DMS153 treated with DMSO at 0.1 percent for 48 hours (cell line): Measurements from ENCODE around the gene STRADA.

ENCODE experiments used
- DNase-seq: peaks from one replicate; lab custom pipeline; 2025; ENCODE audit not compliant: unreplicated experiment; lab: John Stamatoyannopoulos, UW

Gene STRADA, protein sequence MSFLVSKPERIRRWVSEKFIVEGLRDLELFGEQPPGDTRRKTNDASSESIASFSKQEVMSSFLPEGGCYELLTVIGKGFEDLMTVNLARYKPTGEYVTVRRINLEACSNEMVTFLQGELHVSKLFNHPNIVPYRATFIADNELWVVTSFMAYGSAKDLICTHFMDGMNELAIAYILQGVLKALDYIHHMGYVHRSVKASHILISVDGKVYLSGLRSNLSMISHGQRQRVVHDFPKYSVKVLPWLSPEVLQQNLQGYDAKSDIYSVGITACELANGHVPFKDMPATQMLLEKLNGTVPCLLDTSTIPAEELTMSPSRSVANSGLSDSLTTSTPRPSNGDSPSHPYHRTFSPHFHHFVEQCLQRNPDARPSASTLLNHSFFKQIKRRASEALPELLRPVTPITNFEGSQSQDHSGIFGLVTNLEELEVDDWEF

DNA sequence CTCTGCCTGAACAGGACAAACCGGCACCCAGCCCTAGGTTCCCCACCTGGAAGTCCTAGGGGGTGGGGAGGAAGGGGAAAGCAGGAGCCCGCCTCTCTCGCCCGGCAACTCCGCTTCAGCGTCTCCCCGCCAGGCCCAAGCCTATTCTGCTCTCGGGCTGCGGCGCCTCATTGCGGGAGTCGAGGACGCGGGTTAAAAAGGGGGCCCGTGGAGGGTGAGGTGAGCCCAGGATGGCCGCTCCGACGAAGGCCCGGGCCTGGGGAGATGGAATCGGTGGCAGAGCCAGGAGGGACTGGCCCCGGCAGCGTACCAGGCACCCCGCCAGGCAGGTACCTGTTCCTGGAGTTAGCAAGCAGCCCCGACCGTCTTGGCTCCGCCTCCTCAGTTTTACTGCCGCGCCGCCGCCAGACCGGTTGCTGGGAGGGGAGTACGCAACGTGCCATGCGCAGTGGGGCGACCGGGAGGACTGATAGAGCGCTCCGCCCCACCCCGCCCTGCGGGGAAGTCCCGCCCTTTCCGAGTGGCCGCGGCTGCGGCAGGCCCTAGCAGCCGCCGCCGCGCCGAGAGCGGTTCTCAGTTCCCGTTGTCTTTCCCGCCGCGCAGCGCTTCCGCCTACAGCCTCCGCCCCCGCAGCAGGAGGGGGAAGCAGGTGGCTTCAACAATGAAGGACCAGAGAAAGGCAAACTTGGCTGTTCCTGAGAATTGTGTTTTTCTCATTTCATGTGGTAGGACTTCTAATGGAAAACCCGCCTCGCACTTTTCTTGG, at the start of gene STRADA:
Gene STRADA, minus strand, starts transcription at position 392 of the 766 bp plus-strand sequence. CDS start 13,430 bp downstream, outside the sequence.
- DNase-seq: peak; percentile 98

DNA sequence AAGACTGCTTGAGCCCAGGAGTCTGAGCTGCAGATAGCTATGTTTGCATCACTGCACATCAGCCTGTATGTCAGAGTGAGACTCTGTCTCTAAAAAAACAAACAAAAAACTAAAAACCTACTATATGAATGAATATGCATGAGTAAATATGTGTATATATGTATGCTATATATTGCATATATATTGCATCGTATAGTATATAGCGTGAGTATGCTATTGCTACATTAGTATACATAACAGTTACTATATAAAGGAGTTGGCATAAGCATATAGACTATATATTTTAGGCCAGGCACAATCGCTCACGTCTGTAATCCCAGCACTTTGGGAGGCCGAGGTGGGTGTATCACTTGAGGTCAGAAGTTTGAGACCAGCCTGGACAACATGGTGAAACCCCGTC, 48.5 kb upstream of the STRADA start:
- DNase-seq: no peak

DNA sequence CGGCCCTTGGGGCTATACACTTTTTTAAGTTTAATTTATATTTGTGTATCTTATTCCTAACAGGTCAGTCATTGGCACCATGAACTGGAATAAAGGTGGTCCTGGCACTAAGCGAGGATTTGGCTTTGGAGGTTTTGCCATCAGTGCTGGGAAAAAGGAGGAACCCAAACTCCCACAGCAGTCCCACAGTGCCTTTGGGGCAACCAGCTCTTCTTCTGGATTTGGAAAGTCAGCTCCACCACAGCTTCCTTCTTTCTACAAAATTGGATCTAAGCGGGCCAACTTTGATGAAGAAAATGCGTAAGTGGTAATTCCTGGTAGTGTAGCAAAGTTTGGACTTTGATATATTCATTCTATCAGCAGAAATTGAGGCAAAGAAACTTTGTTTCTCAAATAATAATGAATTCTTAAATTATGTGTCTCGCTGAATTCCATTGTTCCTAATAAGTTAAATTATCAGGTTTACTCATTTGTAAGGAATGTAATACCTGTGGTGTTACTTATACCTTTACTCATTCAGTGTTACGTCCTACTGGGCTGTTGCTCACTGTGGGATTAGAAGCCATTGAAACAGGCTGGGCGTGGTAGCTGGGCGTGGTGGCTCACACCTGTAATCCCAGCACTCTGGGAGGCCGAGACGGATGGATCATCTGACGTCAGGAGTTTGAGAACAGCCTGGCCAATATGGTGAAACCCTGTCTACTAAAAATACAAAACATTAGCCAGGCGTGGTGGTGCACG, 45.5 kb upstream of the STRADA start:
- DNase-seq: no peak

DNA sequence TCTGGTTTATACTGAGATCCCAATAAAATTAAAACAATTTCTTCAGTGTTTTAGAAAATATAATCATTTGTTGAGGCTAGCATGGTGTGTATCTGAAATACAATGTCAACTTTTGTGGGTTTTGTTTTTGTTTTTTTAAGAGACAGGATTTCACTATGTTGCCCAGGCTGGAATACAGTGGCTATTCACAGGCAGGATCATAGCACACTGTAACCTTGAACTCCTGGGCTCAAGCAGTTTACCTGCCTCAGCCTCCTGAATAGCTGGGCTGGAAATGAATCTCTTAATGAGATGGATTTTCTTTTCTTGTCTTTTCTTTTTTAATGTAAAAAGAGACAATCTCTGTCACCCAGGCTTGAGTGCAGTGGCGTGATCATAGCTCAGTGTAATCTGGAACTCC, 44.5 kb upstream of the STRADA start:
- DNase-seq: no peak

DNA sequence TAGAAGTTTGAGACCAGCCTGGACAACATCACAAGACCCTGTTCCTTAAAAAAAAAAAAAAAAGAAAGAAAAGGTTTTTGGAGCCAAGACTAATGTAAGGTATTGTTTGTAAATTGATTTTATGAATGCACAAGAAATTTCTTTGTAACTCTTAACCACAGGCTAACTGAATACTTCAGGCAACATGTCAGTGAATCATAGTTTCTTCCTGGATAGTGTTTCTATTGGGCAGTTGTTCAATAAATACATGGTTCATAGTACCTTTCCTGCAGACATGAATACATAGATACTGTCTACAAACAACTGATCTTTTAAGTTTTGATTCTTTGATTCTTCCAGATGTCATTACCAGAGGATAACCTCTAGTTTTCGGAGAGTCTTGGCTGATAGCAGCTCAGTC, 44.0 kb upstream of the STRADA start:
- DNase-seq: no peak

DNA sequence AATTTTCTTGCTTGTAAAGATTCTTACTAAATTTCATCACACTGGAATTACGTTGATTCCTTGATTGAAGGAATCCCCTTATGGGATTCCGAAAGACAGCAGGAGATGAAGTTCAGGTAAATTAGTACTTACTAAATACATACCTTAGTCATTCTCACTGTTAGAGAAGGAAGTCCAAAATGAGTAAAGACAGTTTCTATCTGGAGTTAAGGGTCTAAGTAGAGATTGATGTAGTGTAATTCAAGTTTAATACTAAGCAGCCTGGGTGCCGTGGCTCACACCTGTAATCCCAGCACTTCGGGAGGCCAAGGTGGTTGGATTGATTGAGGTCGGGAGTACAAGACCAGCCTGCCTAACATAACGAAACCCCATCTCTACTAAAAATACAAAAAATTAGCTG, 41.9 kb upstream of the STRADA start:
- no peak for DNase-seq

DNA sequence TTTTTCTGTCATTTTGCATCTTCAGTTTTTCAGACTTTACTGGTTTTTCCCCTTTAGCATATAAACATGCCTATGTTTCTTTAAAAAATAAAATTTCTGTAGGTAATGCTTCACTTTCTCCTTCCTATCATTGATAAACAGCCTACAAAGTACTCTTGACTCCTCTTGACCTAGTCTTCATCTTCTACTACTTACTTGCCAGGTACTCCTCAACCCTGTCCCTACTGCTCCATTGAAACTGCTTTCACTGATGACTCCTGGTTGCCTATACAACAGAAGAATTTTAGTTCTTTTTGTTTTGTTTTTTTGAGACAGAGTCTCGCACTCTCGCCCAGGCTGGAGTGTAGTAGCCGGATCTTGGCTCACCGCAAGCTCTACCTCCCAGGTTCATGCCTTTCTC, 39.3 kb upstream of the STRADA start:
- DNase-seq: no peak

DNA sequence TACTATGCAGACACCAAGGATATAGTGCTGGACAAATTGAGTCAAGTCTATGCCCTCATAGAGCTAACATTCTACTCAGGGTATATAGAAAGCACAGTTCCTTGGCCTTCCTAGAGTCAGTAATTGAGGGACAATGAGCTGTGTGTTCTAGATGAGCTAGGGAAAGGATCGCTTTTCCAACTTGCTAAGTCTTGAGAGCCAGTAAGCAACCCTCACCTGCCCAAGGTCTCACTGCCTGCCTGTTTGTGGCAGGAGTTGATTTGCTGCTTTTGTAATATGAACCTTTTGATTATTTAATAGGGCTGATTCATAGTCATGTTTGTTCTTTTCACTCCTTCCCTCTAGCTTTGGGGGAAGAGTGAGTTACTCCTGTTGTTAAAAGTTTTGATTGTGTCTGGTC, 38.9 kb upstream of the STRADA start:
- DNase-seq: no peak

DNA sequence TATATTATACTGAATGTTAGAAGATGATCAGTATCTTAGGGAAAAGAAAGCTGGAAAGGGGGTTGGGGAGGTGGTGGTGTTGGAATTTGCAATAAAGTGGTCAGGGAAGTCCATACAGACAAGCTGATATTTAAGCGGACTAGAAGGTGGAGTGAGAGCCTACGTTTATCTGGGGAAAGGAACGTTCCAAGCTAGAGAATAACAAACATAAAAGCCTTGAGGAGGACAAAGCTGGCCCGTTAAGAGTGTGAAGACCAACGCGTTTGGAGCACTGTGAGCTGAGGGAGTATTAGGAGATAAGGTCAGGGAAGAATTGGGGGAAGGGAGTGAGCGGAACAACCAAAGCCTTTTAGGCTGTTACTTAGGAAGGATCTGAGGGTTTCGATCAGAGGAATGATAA, 33.8 kb upstream of the STRADA start:
- DNase-seq: no peak

DNA sequence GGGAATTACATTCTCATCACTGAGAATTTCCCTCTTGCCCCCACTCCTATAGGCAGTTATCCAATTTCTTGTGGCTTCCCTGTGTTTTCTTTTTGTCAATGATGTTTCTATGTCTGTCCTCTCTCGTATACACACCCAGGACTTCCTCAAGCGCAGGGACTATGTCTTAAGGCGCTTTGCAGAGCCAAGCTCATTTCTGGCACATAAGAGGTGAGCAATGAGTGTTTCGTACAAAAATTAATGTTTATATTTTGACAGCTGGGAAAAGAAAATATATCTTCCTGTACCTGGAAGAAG, 33.3 kb upstream of the STRADA start:
- no peak for DNase-seq

DNA sequence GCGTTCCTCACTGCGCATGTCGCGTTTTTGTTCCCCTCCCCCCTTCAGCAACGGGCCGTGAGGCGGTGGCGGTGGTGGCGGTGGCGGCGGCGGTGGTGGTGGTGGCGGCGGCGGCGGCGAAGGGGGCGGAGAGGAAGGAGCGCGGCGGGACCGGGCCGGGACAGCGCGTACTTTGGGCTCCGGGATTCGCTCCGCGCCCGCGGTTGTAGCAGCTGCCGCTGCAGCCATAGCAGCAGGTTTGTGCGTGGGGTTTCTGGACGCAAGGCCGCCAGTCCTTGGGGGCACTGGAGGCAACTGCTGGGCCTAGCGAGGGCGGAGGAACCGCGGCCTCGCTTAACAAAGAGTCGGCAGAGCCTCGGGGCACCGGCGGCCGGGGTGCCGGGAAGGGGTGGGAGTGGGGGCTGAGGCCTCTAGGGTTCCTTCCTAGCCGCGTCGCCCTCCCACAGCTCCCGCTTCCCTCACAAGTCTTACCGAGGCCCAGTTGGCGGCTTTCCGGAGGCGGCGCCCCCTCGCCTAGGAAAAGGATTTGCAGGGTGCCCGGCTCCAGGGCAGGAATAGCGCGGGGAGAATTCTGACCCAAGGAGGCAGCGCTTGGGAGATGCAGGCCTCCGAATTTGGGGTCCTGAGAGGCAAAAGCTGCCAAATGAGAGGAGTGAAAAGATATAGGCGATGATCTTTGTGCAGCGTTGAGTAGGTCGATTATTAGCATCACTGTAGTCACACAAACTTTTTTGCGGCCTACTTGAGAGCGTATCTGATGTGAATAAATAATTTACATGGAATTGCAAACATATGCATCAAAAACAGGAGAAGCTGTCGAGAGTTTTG, 32.8 kb upstream of the STRADA start, which contains the start of gene DDX42:
Gene DDX42, plus strand, starts transcription at position 30 of the 828 bp plus-strand sequence. CDS start 12,880 bp downstream, outside the sequence.
- no peak for DNase-seq

DNA sequence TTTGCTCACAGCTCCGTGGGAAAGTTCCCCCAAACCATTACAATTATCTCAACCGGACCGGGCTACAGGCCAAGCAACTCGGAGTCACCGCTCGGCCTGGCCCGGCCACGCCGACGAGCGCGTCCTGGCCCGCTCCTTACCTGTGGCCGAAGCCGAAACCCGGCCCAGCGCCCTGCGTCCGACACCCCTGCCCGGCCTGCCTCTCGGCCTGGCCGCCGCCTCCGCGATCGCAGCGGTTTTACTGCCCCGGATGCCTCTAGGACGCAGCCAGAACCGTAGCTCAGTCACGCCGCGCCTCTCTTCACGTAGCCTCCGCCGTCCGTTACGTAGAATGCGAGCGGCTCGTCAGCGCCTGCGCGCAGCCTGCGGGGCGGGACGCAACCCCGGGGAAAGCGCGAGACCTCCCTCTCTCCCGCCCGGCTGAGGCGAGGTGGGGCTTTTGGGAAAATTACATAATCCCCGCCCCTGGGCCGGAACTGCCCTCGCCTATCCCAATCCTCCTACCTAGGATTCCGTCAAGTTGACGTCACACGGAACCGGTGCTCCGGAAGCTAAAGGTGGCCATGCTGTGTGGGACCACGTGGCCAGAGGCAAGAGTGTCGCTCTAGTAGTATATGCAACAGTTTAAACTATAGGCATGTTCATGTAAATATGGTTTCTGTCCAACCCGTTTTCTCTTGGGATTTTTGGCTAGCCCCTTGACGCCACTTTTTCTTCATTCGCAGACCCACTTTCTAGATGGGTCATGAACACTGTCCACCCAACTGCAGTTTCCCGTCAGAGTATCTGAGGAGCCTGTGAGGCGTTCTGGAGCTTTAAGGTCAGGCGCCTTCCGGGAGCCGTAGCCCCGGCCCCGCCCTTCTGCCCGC, 31.9 kb upstream of the STRADA start, which contains the start of gene CCDC47:
Gene CCDC47, minus strand, starts transcription at position 326 of the 869 bp plus-strand sequence. CDS start 7,422 bp downstream, outside the sequence.
- DNase-seq: peak; percentile 96

DNA sequence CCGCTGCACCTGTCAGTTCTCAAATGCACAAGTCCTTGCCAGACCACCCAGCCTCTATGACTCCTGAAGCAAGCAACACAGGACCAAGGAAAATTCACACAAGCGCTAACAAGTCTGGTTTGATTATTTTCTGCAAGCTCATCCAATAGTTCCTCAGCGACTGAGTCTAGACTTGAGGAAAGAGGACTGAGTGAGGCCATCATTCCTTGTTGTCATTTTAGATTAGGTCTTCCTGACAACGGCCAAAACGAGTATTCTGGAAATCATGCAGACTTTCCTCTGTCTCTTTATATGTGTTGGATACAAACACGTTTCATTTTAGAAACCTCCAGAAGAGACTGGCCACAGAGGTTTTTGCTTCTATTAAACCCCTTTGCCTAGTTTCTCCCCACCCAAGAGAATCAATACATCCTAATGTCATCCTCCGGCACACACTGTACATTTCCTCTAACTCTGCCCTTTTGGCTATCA, 31.2 kb upstream of the STRADA start:
- DNase-seq: no peak

DNA sequence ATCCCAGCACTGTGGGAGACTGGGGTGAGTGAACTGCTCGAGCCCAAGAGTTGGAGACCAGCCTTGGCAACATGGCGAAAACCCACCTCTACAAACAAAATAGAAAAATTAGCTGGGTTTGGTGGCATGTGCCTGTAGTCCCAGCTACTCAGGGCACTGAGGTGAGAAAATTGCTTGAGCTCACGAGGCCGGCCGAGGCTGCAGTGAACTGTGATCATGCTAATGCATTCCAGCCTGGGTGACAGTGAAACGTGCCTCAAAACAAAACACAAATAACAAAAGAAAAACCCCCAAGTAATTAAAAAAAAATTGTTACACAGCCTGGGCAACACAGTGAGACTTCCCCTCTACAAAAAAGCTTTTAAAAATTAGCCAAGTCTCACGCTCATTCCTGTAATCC, 26.8 kb upstream of the STRADA start:
- DNase-seq: no peak

DNA sequence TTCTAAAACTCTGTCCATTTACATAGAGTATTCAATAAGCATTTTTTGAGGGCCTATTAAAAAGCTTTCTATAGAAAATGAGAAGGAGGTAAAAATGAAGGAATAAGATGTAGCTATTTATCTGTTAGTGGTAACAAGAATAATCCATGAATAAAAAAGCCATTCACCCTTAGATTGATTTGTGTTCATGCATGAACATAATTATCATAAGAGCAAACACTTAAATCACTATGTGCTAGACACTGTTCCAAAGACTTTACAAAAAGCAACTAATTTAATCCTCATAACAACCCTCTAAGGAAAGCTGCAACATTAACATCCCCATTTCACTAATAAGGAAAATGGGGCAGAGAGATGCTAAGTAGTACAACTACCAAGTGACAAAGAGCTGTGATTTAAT, 25.2 kb upstream of the STRADA start:
- no peak for DNase-seq

DNA sequence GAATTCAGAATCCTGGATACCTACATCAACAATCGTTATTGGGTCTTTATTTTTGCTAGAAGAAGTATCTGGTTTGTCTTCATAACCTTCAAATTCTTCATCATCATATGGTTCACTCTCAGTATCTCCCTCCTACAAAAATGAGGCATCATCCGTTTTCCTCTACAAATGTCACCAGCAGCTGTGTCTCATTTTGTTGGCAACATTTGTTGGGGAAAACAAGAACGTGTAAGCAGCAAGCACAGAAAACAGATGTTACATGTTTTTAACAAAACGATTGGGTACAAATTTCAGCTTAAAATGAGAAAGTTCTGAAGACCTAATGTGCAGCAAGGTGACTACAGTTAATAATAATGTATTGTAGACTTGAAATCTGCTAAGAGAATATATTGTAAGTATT, 23.1 kb upstream of the STRADA start:
- no peak for DNase-seq

DNA sequence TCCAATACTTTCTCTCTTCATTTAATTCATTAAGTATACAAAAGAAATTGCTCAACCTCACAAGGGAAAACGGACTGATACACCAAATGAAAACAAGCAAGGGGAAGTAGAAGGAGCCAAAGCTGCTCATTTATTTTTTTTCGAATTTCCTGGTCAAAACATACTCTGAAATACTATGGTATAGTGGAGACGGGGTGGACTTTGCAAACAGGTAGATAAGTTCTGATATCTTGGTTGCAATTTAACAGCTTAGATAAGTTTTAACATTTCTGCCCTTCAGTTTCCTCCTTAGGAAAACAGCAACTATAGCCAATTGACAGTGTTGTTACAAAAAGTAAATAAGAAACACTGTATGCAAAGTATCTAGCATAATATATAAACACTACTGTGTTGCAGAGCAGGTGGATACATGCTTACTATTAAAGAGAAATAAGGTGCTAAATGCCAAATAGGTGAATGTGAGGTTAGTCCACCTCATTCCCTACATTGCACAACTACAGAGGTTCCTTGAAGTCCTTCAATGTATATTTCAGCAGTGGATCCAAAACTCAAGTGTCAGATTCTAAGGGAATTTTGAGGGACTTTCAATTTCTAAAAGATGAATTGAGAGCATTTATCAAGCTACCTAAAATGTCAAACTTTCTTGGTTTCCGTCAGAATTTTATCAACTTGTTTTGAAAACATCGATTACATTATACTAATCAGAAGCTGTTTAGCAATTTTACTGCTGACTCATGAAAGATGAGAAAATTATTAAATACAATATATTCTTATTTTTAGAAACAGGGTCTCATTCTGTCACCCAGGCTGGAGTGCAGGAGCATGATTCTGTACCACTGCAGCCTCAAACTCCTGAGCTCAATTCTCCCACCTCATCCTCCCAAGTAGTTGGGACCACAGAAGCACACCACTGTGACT, 20.8 kb upstream of the STRADA start:
- no peak for DNase-seq

DNA sequence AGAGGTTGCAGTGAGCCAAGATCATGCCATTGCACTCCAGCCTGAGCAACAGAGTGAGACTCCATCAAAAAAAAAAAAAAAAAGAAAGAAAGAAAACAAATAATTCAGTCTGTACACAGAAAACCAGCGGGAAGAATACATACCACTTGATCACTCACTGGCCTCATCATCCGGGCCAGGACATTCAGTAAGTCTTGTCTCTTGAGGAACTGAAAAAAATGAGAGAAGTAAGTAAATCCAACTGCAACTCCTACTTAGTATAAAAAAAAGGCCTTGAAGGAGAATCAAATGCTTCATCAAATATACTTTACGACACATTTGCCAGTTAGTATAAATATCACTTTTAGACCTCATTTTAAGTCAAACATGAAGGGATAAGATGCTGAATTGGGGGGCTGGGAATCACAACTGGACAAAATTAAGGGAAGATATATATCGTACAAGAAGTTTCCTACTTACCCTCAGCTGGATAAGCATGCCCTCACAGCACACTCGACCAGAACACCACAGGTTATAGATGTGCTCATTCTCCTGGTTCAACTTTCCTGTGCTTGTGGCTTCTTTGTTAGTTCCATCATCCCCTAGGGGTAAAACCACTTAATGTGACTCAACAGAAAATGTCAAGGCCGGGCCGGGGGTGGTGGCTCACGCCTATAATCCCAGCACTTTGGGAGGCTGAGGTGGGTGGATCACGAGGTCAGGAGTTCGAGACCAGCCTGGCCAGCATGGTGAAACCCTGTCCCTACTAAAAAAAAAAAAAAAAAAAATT, 19.4 kb upstream of the STRADA start:
- DNase-seq: no peak
